Activated CD4-positive, alpha-beta T cell treated with anti-CD3 and anti-CD28 coated beads, Interleukin-2, amount 10 ng/mL, durations not matched to agents 24 days and 14 days (primary cell): Measurements from ENCODE around the gene TTC3. TPM values are rescaled to one million over a fixed set of nuclear protein-coding genes. Genes with fewer than 3 reads are reported as not detected.
"Not testable (repeated sequence)": the region's sequence is repeated elsewhere in the genome, so short reads cannot be mapped to it uniquely, and the experiment has no call there.

Source experiments
- DNase-seq: peaks from one replicate; pipeline ENCODE4 v3.0.0; 2022
- H3K27ac Mint-ChIP-seq: one replicate; pipeline ENCODE4 v1.8.0; 2022; ENCODE audit warnings: mild to moderate bottlenecking, mixed read lengths
- H3K27me3 Mint-ChIP-seq: one replicate; pipeline ENCODE4 v1.8.0; 2022; ENCODE audit warnings: mixed read lengths
- H3K36me3 Mint-ChIP-seq: one replicate; pipeline ENCODE4 v1.8.0; 2022; ENCODE audit warnings: low read depth, mild to moderate bottlenecking, mixed read lengths
- H3K4me1 Mint-ChIP-seq: one replicate; pipeline ENCODE4 v1.8.0; 2021; ENCODE audit warnings: mixed read lengths
- H3K4me3 Mint-ChIP-seq: one replicate; pipeline ENCODE4 v1.8.0; 2022; ENCODE audit warnings: mild to moderate bottlenecking, moderate library complexity, mixed read lengths
- H3K9me3 Mint-ChIP-seq: one replicate; pipeline ENCODE4 v1.8.0; 2021; ENCODE audit warnings: mixed read lengths
- intact Hi-C: fragments of 100-400 bp; cut with micrococcal nuclease; formaldehyde crosslinking; loops from one replicate; pipeline ENCODE4 v1.15.1; 2023
- total RNA-seq: library from RNA; stranded (reverse); gene quantifications from 2 replicates; pipeline ENCODE4 v1.2.3, GENCODE V29; 2022

Gene TTC3
- total RNA-seq, 1 donor from 2014 or later: 62.4 TPM

- Mint-ChIP-seq H3K27ac (no peak overlapping the region), H3K27me3 (no peaks in the 10 kb centered on the region), H3K9me3 (no peaks in the 10 kb centered on the region), H3K4me1 (peaks cover 9% of the 10 kb centered on the region), H3K36me3 (peaks cover 11% of the 10 kb centered on the region), H3K4me3 (no peak overlapping the region)
- DNase-seq: no peak
- intact Hi-C loops: no loop called here
Measured at GRCh38 chr21:37085726-37086125, 12.7 kb downstream of the TTC3 start.

GRCh38 chr21:37087188-37087587, 14.1 kb downstream of the TTC3 start:
- intact Hi-C loops: no loop called here
- Mint-ChIP-seq H3K36me3 (peaks cover 14% of the 10 kb centered on the region), H3K27me3 (no peaks in the 10 kb centered on the region), H3K4me3 (no peak overlapping the region), H3K4me1 (peaks cover 9% of the 10 kb centered on the region), H3K27ac (no peak overlapping the region), H3K9me3 (no peaks in the 10 kb centered on the region)
- no peak for DNase-seq

DNA sequence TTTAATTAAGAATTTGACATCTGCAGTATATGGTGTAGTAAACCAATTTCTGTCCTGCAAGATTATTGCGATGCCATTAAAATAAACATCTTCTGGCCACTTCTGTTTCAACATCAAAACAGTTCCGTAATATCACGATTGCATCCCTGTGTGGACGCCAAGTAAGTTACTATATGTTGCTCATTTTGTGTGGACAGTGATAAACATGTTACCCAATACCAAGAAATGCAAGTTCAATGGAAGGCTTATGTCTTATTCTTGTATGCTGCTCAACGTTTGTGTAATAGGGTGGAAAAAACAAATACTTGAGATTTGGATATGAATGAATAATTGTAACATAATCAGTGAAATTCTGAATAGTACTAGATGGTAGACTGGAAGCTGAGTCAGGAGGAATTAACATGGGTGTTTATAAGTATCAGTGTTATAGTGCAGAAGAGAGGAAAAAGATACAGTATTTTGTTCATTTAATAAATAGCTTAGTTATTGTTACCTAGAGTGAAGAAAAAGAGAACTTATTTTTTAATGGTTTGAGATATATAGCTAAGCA, 15.2 kb downstream of the TTC3 start:
- no peaks in the 10 kb centered on the region for H3K27me3 Mint-ChIP-seq
- intact Hi-C loops: no loop called here
- no peak overlapping the region for H3K27ac Mint-ChIP-seq
- peaks cover 18% of the 10 kb centered on the region for H3K36me3 Mint-ChIP-seq
- H3K4me3 Mint-ChIP-seq: no peak overlapping the region
- no peaks in the 10 kb centered on the region for H3K9me3 Mint-ChIP-seq
- no peak for DNase-seq
- H3K4me1 Mint-ChIP-seq: peaks cover 4% of the 10 kb centered on the region

GRCh38 chr21:37093977-37094376, 20.9 kb downstream of the TTC3 start:
- H3K36me3 Mint-ChIP-seq: peaks cover 31% of the 10 kb centered on the region
- H3K27ac Mint-ChIP-seq: no peak overlapping the region
- intact Hi-C loops: no loop called here
- no peak for DNase-seq
- H3K9me3 Mint-ChIP-seq: no peaks in the 10 kb centered on the region
- no peaks in the 10 kb centered on the region for H3K4me1 Mint-ChIP-seq
- H3K4me3 Mint-ChIP-seq: no peak overlapping the region
- no peaks in the 10 kb centered on the region for H3K27me3 Mint-ChIP-seq

GRCh38 chr21:37095821-37096220, 22.8 kb downstream of the TTC3 start:
- H3K4me3 Mint-ChIP-seq: no peak overlapping the region
- no peaks in the 10 kb centered on the region for H3K27me3 Mint-ChIP-seq
- no peak for DNase-seq
- H3K27ac Mint-ChIP-seq: no peak overlapping the region
- no peaks in the 10 kb centered on the region for H3K9me3 Mint-ChIP-seq
- intact Hi-C loops: no loop called here
- H3K4me1 Mint-ChIP-seq: no peaks in the 10 kb centered on the region
- H3K36me3 Mint-ChIP-seq: peaks cover 33% of the 10 kb centered on the region

GRCh38 chr21:37098751-37099150, 25.7 kb downstream of the TTC3 start:
- peaks cover 27% of the 10 kb centered on the region for H3K36me3 Mint-ChIP-seq

DNA sequence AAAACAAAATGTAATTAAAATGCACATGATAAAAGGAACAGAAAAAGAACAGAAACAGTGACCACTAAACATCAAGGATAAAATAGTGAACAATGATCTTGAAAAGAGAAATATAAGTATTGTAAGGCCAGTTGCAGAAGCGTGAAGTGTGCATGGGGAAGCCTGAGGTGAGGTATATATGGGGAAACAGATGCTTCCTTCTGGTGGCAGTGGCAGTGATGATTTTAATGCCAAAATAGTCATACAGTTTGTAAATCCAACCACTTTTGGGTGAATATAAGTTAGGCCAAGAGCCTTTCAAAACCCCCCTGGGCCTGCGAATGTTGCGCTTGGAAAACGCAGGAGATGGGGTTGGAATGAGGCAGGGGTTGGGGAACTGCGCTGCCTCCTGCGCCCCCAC, 27.3 kb downstream of the TTC3 start:
- no peak overlapping the region for H3K27ac Mint-ChIP-seq
- no peak for DNase-seq
- no peak overlapping the region for H3K4me3 Mint-ChIP-seq
- H3K9me3 Mint-ChIP-seq: peaks cover 6% of the 10 kb centered on the region
- intact Hi-C loops: no loop called here
- no peaks in the 10 kb centered on the region for H3K4me1 Mint-ChIP-seq
- no peaks in the 10 kb centered on the region for H3K27me3 Mint-ChIP-seq
- peaks cover 27% of the 10 kb centered on the region for H3K36me3 Mint-ChIP-seq

More at GRCh38 chr21:37098751-37099150, 25.7 kb downstream of the TTC3 start:
- intact Hi-C loops: no loop called here
- Mint-ChIP-seq H3K9me3 (peaks cover 3% of the 10 kb centered on the region), H3K4me3 (no peak overlapping the region), H3K4me1 (no peaks in the 10 kb centered on the region), H3K27me3 (no peaks in the 10 kb centered on the region), H3K27ac (no peak overlapping the region)
- DNase-seq: no peak

DNA sequence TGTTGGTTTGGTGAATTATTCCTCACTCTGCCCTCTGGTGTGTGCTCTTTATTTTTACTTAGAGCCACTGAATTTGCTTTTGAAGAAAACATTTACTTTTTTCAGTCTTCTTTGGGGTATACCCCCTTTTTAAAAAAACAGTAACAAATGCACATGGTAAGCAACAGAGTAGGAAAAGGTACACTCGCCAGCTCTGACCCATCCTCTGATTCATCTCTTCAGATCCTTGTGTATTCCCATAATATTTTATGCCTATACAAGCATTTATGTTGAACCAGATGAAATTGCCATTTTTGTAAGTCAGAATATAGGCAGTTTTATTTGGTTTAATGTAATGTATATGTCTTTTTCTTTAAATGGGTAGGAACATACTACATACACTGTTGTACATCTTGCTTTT, 28.3 kb downstream of the TTC3 start:
- Mint-ChIP-seq H3K9me3 (peaks cover 6% of the 10 kb centered on the region), H3K4me1 (no peaks in the 10 kb centered on the region), H3K27me3 (no peaks in the 10 kb centered on the region), H3K4me3 (no peak overlapping the region), H3K36me3 (peaks cover 25% of the 10 kb centered on the region), H3K27ac (no peak overlapping the region)
- intact Hi-C loops: no loop called here
- DNase-seq: no peak

DNA sequence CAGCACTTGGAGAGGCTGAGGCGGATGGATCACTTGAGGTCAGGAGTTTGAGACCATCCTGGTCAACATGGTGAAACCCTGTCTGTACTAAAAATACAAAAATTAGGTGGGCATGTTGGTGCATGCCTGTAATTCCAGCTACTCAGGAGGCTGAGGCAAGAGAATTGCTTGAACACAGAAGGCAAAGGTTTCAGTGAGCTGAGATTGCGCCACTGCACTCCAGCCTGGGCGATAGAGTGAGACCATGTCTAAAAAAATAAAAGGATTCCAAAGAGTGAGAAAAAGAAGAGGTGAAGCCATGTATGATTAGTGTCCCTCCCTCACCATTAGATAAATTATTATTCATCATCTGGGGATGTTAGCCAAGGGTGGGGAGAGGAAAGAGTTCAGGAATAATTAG, 29.7 kb downstream of the TTC3 start:
- H3K4me1 Mint-ChIP-seq, intact Hi-C loops, DNase-seq, H3K27me3 Mint-ChIP-seq, H3K4me3 Mint-ChIP-seq, H3K27ac Mint-ChIP-seq: not testable (repeated sequence)
- Mint-ChIP-seq H3K36me3 (peaks cover 30% of the 10 kb centered on the region), H3K9me3 (peaks cover 10% of the 10 kb centered on the region)

DNA sequence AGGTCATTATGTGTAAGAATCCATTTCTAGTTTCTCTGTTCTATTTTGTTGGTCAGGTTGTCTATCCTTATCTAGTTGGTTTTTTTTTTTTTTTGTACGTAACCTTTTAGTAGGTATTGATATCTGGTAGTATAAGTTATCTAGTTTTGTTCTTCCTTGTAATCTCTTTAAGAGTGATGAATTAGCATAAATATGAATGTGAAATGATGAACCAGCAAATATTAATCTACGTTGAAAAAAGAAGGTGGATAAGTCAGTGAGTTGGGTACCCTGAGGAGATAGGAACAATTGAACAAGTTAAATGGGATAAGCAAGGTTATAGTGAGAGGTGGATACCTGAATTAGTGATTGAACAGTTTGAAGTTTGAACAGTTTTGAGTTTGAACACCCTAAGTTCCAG, 33.9 kb downstream of the TTC3 start:
- H3K9me3 Mint-ChIP-seq: peaks cover 25% of the 10 kb centered on the region
- H3K36me3 Mint-ChIP-seq: peaks cover 34% of the 10 kb centered on the region

GRCh38 chr21:37111029-37111428, 38.0 kb downstream of the TTC3 start:
- H3K4me1 Mint-ChIP-seq, H3K4me3 Mint-ChIP-seq, H3K27ac Mint-ChIP-seq, DNase-seq, H3K27me3 Mint-ChIP-seq, intact Hi-C loops: not testable (repeated sequence)
- Mint-ChIP-seq H3K36me3 (peaks cover 38% of the 10 kb centered on the region), H3K9me3 (peaks cover 19% of the 10 kb centered on the region)

More for the DNA sequence above, 33.9 kb downstream of the TTC3 start:
- no peaks in the 10 kb centered on the region for H3K27me3 Mint-ChIP-seq
- DNase-seq: no peak
- no peaks in the 10 kb centered on the region for H3K4me1 Mint-ChIP-seq
- H3K27ac Mint-ChIP-seq: no peak overlapping the region
- H3K4me3 Mint-ChIP-seq: no peak overlapping the region
- intact Hi-C loops: no loop called here

DNA sequence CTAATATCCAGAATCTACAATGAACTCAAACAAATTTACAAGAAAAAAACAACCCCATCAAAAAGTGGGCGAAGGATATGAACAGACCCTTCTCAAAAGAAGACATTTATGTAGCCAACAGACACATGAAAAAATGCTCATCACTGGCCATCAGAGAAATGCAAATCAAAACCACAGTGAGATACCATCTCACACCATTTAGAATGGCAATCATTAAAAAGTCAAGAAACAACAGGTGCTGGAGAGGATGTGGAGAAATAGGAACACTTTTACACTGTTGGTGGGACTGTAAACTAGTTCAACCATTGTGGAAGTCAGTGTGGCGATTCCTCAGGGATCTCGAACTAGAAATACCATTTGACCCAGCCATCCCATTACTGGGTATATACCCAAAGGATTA, 41.2 kb downstream of the TTC3 start:
- Mint-ChIP-seq H3K36me3 (peaks cover 25% of the 10 kb centered on the region), H3K9me3 (peaks cover 11% of the 10 kb centered on the region), H3K4me1 (peaks cover 12% of the 10 kb centered on the region)
- H3K27ac Mint-ChIP-seq, DNase-seq, H3K4me3 Mint-ChIP-seq, H3K27me3 Mint-ChIP-seq, intact Hi-C loops: not testable (repeated sequence)

DNA sequence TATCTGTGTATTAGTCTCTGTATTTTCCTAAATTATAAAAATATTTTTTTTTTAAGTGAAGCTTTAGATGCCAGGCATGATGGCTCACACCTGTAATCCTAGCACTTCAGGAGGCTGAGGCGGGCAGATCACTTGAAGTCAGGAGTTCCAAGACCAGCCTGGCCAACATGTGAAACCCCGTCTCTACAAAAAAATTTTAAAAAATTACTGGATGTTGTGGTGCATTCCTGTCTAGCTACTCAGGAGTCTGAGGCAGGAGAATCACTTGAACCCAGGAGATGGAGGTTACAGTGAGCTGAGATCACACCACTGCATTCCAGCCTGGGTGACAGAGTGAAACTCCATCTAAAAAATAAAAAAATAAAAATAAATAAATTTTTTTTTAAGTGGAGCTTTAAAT, 43.4 kb downstream of the TTC3 start:
- H3K27ac Mint-ChIP-seq, H3K9me3 Mint-ChIP-seq, DNase-seq, H3K4me3 Mint-ChIP-seq, intact Hi-C loops, H3K27me3 Mint-ChIP-seq: not testable (repeated sequence)
- peaks cover 20% of the 10 kb centered on the region for H3K4me1 Mint-ChIP-seq
- peaks cover 20% of the 10 kb centered on the region for H3K36me3 Mint-ChIP-seq

- no peak for DNase-seq
- intact Hi-C loops: no loop called here
- Mint-ChIP-seq H3K27ac (no peak overlapping the region), H3K4me3 (no peak overlapping the region), H3K4me1 (peaks cover 20% of the 10 kb centered on the region), H3K9me3 (no peaks in the 10 kb centered on the region), H3K36me3 (peaks cover 18% of the 10 kb centered on the region), H3K27me3 (no peaks in the 10 kb centered on the region)
Measured at GRCh38 chr21:37117204-37117603, 44.1 kb downstream of the TTC3 start.

- Mint-ChIP-seq H3K9me3 (no peaks in the 10 kb centered on the region), H3K4me1 (peaks cover 20% of the 10 kb centered on the region), H3K27me3 (no peaks in the 10 kb centered on the region), H3K4me3 (no peak overlapping the region), H3K36me3 (peaks cover 20% of the 10 kb centered on the region), H3K27ac (no peak overlapping the region)
- intact Hi-C loops: no loop called here
- no peak for DNase-seq
Measured at GRCh38 chr21:37118187-37118826, 45.3 kb downstream of the TTC3 start.
